Hepatocyte (in vitro differentiated cells): ENCODE measurements around the gene GPR139. TPM values are rescaled to one million over a fixed set of nuclear protein-coding genes. Genes with fewer than 3 reads are reported as not detected.

ENCODE experiments used
- DNase-seq: peaks from one replicate; pipeline ENCODE4 v3.0.0-alpha.2; 2016; ENCODE audit warnings: low spot score
- H2AFZ ChIP-seq: fragments of 200-600 bp; sonication (generic); 2 replicates; pipeline ENCODE4 v1.6.0; 2016; ENCODE audit warnings: antibody characterized with exemption, mild to moderate bottlenecking
- H3K27ac ChIP-seq: fragments of 200-600 bp; sonication (generic); 2 replicates; pipeline ENCODE4 v1.5.1; 2016; ENCODE audit warnings: mild to moderate bottlenecking
- H3K27me3 ChIP-seq: fragments of 200-600 bp; sonication (generic); 2 replicates; pipeline ENCODE4 v1.6.1; 2016
- H3K36me3 ChIP-seq: fragments of 200-600 bp; sonication (generic); replicated peaks from 2 replicates; pipeline ENCODE4 v1.5.1; 2016; ENCODE audit warnings: low read depth; ENCODE audit not compliant: insufficient read depth
- H3K4me1 ChIP-seq: fragments of 200-600 bp; sonication (generic); 2 replicates; pipeline ENCODE4 v1.5.1; 2016; ENCODE audit warnings: mild to moderate bottlenecking, moderate library complexity; ENCODE audit not compliant: insufficient read depth
- H3K4me2 ChIP-seq: fragments of 200-600 bp; sonication (generic); 2 replicates; pipeline ENCODE4 v1.6.0; 2016
- H3K4me3 ChIP-seq: fragments of 200-600 bp; sonication (generic); 2 replicates; pipeline ENCODE4 v1.5.1; 2016; ENCODE audit warnings: mild to moderate bottlenecking
- H3K79me2 ChIP-seq: fragments of 200-600 bp; sonication (generic); 2 replicates; pipeline ENCODE4 v1.6.0; 2017; ENCODE audit warnings: mild to moderate bottlenecking
- H3K9me2 ChIP-seq: fragments of 200-600 bp; sonication (generic); replicated peaks from 2 replicates; pipeline ENCODE4 v1.6.0; 2017; ENCODE audit warnings: mild to moderate bottlenecking; ENCODE audit not compliant: insufficient read depth
- H3K9me3 ChIP-seq: fragments of 200-600 bp; sonication (generic); 2 replicates; pipeline ENCODE4 v1.5.1; 2016; ENCODE audit warnings: low read depth, mild to moderate bottlenecking
- H4K20me1 ChIP-seq: fragments of 200-600 bp; sonication (generic); 2 replicates; pipeline ENCODE4 v1.6.0; 2016; ENCODE audit warnings: mild to moderate bottlenecking; ENCODE audit not compliant: insufficient read depth, poor library complexity, severe bottlenecking
- EZH2 ChIP-seq: fragments of 200-600 bp; sonication (generic); IDR thresholded peaks from 2 replicates; pipeline ENCODE4 v1.6.1; 2016; ENCODE audit warnings: antibody characterized with exemption, mild to moderate bottlenecking, borderline replicate concordance
- EZH2phosphoT487 ChIP-seq: fragments of 200-600 bp; sonication (generic); IDR thresholded peaks from one replicate; pipeline ENCODE4 v1.6.1; 2018; ENCODE audit warnings: antibody characterized with exemption, mild to moderate bottlenecking, low read depth, moderate library complexity; ENCODE audit not compliant: unreplicated experiment, severe bottlenecking
- WGBS: methylation state at CpG from one replicate; pipeline ENCODE4 v1.1.6; 2016; ENCODE audit warnings: low lambda C conversion rate; ENCODE audit errors: missing lambda C conversion rate; 5-methylcytosine and 5-hydroxymethylcytosine counted together
- polyA plus RNA-seq: library from polyadenylated mRNA; unstranded; fragments of >200 nt; fragmentation: Nextera tagmentation; extraction: Ambion mirVana; gene quantifications from 2 replicates; pipeline ENCODE4 v1.2.1, GENCODE V29; 2016
- total RNA-seq: library from RNA; depleted of rRNA; stranded (reverse); fragments of >200 nt; gene quantifications from 2 replicates; pipeline ENCODE4 v1.2.3, GENCODE V29; 2014
- TF ChIP-seq, protein P1 (sequence below): fragments of 200-600 bp; sonication (generic); IDR thresholded peaks from 2 replicates; pipeline ENCODE4 v1.5.1; 2016; ENCODE audit warnings: antibody characterized with exemption, mild to moderate bottlenecking; ENCODE audit not compliant: poor library complexity

GPR139 gene
- total and polyA plus RNA-seq, 2 experiments from 2014 or later, result not detected

DNA sequence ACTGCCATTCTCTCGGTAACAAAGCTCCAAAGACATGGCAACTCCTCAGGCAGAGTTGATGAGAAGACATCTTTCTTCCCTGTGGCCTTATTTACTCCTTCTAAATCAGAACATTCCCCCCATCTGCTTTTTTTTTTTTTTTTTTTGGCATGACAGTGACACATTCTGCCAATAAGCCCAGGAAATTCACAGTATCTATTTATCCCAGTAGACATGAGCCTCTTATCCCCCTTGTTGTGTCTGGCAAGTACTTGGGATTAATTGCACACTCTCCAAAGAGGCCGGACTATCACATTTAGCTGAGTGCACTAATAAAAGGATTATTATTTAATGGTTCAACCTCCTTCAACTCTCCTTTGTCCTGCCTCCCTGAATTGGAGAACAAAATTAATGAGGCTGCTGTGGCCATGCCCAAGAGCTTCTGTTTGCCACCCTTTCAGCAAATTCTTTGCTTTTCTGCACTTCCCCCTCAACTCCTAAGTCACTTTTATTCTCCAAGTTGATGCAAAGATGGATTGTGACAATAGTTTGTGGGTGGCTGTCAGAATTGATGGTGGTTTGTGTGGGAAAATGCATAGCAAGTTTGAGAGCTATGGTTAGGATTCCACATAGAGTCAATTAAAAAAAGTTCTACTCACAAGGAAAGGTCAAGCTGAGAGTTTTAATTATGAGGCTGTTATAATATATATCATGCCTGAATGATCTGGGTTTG is 47.2 kb downstream of the GPR139 start:
- no peak for DNase-seq
- H4K20me1 ChIP-seq, result no peaks in the 10 kb centered on the region
- WGBS, result 45% methylated on average over 2 of the region's 2 CpGs
- H3K4me2 ChIP-seq, result no peak overlapping the region
- H2AFZ ChIP-seq, result no peak overlapping the region
- no peak for TF ChIP-seq EZH2
- TF ChIP-seq, protein P1, sequence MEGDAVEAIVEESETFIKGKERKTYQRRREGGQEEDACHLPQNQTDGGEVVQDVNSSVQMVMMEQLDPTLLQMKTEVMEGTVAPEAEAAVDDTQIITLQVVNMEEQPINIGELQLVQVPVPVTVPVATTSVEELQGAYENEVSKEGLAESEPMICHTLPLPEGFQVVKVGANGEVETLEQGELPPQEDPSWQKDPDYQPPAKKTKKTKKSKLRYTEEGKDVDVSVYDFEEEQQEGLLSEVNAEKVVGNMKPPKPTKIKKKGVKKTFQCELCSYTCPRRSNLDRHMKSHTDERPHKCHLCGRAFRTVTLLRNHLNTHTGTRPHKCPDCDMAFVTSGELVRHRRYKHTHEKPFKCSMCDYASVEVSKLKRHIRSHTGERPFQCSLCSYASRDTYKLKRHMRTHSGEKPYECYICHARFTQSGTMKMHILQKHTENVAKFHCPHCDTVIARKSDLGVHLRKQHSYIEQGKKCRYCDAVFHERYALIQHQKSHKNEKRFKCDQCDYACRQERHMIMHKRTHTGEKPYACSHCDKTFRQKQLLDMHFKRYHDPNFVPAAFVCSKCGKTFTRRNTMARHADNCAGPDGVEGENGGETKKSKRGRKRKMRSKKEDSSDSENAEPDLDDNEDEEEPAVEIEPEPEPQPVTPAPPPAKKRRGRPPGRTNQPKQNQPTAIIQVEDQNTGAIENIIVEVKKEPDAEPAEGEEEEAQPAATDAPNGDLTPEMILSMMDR, result no peak
- TF ChIP-seq EZH2phosphoT487, result no peak
- H3K9me2 ChIP-seq, result no peaks in the 10 kb centered on the region
- H3K79me2 ChIP-seq, result no peaks in the 10 kb centered on the region
- H3K9me3 ChIP-seq, result no peaks in the 10 kb centered on the region
- H3K4me1 ChIP-seq, result no peaks in the 10 kb centered on the region
- H3K27me3 ChIP-seq, result no peaks in the 10 kb centered on the region
- H3K4me3 ChIP-seq, result no peak overlapping the region
- no peak overlapping the region for H3K27ac ChIP-seq
- no peaks in the 10 kb centered on the region for H3K36me3 ChIP-seq

DNA sequence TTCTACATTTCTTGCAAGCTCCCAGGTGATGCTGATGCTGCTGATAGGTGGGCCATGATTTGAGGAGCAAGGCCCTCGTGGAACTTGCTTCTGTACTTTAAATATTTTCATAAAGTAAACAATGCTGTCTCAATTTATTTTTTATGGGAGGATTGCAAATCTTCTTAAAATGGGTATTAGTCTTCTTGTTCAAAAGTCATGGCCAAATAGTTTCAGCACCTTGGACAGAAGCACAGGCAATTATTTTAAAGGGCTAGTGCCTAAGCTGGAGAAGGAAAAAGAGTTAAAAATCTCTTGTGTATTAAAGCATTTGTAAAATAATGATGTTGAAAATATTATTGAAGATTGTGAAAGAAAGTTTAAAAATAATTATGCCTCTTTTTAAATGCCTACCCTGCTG is 50.5 kb downstream of the GPR139 start:
- 14% methylated on average over 1 of the region's 1 CpG for WGBS
- Histone ChIP-seq H3K9me2 (no peaks in the 10 kb centered on the region), H4K20me1 (no peaks in the 10 kb centered on the region), H3K4me1 (no peaks in the 10 kb centered on the region), H3K79me2 (no peaks in the 10 kb centered on the region), H3K27me3 (no peaks in the 10 kb centered on the region), H3K9me3 (no peaks in the 10 kb centered on the region), H3K27ac (no peak overlapping the region), H3K4me2 (no peak overlapping the region), H2AFZ (no peak overlapping the region), H3K36me3 (no peaks in the 10 kb centered on the region), H3K4me3 (no peak overlapping the region)
- TF ChIP-seq EZH2phosphoT487, result no peak
- TF ChIP-seq EZH2, result no peak
- TF ChIP-seq, protein P1, result no peak
- DNase-seq, result peak; percentile 45

DNA sequence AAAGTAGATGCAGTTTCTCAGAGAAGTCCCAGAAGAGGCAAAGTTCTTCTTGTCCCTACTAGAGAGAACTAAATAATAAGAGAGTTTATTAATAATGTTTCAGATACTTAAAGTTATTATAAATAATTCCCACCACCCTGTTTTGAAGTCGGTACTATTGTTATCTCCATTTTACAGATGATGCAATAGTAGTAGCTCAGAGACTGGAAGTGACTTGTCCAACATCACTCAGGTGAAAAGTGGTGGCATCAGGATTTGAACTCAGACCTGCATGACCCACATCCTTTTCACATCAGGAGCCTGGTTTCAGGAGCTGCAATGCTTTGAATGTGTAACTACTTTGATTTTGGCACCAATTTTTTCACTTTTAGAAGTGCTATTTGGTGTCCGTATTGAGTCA is 52.7 kb downstream of the GPR139 start:
- Histone ChIP-seq H3K9me2 (no peaks in the 10 kb centered on the region), H2AFZ (no peak overlapping the region), H3K4me1 (no peaks in the 10 kb centered on the region), H3K4me2 (no peak overlapping the region), H3K9me3 (no peaks in the 10 kb centered on the region), H3K4me3 (no peak overlapping the region), H3K36me3 (no peaks in the 10 kb centered on the region), H3K27me3 (no peaks in the 10 kb centered on the region), H3K79me2 (no peaks in the 10 kb centered on the region), H4K20me1 (no peaks in the 10 kb centered on the region), H3K27ac (no peak overlapping the region)
- DNase-seq, result no peak
- TF ChIP-seq, protein P1, result no peak
- TF ChIP-seq EZH2, result no peak
- WGBS, result 83% methylated on average over 2 of the region's 2 CpGs
